ENCODE measurements around the gene RMRP.
"Not testable (repeated sequence)": the region's sequence is repeated elsewhere in the genome, so short reads cannot be mapped to it uniquely, and the experiment has no call there.

RMRP gene

DNA sequence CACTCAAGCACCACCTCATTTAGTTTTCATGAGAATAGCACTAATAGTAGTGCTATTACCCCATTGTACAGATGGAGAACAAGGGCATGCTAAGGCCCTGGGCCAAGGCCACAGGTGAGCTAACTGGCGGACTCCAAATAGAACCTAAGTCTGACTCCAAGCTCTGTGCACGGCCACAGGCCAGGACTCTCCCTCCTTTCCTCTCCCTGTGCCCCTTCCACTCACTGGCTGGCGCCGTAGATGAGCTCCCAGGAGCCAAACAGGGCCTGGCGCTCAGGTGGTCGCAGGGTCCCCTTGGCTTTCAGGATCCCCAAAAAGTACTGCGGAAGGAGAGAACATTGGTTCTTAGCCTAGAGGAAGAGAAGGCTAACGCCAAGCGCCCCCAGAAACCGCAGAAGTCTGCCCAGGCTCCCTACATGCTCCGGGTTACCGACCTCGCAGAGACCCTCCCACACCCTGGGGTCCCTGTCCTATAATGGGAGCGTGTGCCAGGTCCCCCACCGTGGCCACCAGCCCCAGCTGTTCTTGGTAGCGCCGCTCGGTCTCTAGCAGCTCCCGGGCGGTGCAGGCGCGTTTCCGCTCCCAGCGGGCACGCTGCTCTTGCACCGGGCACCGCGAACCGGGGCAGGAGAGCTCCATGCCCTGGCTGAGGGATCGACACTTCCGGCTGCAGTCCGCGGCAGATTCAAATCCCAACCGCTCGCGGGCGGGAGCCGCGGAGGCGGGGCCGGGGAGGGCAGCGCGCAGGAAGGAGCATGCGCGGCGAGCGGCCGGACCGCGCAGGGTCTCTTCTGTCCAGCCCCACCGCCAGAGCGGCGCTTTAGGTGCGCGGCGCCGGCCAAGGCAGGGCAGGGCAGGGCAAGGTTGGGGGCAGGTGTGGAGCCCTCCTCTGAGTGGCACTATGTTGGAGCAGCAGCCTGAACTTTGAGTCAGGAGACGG lies 7.0 kb upstream of the RMRP start, which contains the start of gene ARHGEF39:
Gene ARHGEF39, minus strand, starts transcription at position 665 of the 940 bp plus-strand sequence. Its CDS starts 26 bp downstream, at position 639.
- peak; percentile 51 to 81 for DNase-seq

DNA sequence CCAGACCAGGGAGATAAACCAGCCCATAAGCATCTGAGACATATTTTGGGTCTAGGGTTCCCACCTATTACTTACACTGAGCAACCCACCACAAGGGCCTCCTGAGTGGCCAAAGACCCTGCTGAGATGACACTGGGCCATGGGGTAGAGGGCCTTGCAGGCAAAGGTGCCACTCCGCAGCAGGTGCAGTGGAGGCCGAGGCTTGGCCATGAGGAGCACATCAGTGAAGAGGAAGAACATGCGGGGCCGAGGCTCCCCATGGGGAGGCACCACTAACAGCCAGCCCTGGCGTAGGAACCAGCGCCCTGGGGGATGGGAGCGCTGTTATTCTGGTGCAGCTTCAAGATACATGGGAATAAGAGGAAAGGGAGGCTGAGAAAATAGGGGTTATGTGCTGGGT lies 4.6 kb upstream of the RMRP start:
- DNase-seq, result no peak

DNA sequence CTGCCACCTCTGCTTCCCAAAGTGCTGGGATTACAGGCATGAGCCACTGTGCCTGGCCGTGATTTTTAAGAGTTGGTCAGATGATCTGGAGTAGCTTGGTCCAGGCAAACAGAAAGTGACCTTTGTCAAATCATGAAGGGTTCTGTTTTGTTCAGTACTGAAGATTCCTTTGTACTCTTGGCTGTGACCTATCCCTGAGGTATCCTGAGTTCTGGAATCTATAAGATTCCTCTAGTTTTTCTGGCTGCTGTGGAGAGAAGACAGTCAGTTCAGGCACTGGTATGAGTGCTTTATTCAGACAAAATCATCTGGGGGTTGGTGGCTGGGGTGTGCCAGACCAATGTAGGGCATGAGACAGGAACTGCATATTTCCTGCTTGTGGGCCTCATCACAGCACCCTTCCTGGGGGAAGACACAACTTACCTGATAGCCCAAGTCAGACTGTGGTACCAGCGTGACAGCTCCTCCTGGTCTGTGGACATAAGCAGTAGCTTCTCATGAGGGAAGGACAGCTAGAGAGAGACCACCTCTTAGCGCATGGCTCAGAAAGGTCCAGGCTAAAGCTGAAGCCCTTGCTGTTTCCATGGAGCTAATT lies 4.0 kb upstream of the RMRP start:
- DNase-seq, result no peak

DNA sequence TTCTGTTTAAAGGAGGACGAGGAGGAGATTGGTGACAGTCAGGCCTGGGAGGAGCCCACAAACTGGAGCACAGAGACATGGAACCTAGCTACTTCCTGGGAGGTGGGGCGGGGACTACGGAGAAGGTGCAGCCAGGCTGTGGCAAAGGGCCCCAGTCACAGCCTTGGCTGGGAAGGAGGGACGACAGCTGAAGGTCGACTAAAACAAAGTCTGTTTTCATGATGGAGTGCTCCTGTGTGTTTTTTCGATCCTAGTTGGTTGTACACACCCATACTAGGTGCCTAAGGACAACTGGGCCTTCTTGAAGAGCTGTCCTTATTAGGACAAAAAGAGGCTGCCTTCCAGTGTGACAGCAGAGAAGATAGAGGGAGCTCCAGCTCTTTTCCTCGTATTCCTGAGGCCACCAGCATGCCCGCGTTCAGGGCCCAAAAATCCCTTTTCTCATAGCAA lies 3.2 kb upstream of the RMRP start:
- DNase-seq, result peak in 1 of 2 experiments; percentile 8

DNA sequence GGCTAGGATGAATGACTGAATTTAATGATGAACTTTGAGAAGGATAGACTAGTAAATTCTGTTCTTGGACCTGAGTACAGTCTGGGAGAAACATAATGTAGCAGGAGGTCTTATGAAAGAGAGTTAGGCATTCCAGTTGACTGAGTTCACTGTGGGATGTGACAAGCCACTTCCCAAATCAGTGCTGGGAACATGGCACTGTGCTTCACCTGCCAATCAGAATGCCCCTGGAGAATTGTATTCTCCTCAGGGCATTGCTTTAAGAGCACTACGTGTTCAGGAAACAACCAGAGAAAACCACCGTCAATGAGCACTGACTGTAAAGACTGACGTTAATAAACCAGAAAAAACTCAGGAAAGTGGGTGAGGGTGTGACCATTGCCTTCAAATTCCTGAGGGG lies 1.5 kb upstream of the RMRP start:
- no peak for DNase-seq

DNA sequence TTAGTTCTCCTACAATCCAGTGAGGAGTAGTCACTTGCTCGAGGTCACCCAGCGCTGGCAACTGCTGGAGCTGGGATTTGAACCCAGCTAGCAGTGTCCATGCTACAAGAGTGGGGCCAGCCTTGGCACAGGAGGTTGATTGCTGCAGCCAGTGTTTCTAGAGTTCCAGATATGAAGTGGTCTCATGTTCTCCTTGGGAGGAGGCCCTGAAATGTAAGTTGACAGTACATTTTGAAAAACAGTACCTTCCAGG lies 1.1 kb upstream of the RMRP start:
- DNase-seq, result peak in 1 of 2 experiments; percentile 28

DNA sequence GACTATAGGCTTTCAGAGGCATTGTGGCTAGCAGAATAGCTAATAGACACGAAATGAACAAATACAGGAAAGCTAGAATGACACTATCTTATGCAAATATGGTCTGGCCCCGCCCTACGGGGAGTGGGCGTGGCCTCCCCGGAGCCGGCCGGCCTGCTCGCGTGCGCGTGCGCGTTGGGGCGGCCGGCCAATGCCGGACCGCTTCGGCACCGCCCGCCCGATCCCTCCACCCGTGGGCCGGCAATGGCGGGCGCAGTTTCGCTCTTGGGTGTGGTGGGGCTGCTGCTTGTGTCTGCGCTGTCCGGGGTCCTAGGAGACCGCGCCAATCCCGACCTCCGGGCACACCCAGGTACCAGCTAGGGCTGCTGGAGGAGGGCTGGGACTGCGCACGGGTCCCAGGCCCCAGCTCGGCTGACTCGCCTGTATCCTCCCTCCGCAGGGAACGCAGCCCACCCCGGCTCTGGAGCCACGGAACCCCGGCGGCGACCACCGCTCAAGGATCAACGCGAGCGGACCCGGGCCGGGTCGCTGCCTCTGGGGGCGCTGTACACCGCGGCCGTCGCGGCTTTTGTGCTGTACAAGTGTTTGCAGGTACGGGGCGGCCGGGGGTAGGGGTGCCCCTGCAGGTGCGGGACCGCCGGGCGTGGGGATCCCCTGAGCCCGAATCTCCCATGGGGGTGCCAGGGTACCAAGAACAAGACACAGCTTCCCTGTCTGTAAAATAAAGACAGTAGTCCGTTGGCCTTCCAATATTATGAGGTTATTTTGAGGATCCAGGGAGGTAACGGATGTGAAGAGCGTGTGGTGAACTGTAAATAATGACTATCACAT lies 533 bp upstream of the RMRP start, which contains the start of gene CCDC107:
Gene CCDC107, plus strand, starts transcription at position 156 of the 831 bp plus-strand sequence. Its CDS starts 88 bp downstream, at position 244.
- DNase-seq, result peak; percentile 76 to 85

DNA sequence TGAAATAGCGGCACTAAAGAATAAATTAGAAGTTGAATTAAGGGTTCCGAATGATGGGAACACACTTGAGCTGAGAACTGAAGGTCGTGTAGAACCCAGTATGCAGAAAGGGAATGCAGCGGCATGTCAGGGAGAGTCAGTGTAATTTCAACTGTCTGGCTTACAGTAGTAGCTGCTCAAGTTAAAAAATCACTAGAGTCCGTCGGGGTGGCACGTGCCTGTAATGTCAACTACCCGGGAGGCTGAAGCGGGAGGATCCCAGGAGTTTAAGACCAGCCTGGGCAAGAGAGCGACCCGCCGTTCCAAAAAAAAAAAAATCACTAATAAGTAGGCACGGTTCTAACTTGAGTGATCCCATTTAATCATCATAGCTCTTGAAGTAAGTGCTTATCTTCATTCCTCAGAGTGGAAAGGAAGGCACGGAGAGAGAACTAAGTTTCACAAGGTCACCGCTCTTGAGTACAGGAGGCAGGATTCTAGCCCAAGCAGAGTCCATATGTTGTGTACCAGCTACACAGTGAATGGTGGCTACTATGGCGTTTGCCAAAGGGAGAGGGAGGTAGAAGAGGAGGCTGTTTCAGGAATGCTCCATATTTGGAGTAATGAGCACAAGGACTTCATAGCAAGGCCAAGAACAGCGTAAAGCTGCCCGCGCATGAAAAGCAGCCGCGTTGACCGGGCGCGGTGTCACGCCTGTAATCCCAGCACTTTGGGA lies 831 bp downstream of the RMRP start:
- peak; percentile 64 to 72 for DNase-seq

DNA sequence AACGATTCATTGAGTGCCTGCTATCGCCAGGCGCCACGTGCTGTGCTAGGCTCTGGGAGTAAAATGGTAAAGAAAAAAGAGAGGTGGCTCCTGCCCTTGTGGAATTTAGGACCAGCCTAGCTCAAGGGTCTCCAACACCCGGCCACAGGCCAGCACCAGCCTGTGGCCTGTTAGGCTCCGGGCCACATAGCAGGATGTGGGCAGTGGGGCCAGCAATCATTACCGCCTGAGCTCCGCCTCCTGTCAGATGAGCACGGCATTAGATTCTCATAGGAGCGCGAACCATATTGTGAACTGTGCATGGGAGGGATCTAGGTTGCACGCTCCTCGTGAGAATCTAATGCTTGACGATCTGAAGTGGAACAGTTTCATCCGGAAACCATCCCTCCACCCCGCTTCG lies 1.5 kb downstream of the RMRP start:
- DNase-seq, result no peak

DNA sequence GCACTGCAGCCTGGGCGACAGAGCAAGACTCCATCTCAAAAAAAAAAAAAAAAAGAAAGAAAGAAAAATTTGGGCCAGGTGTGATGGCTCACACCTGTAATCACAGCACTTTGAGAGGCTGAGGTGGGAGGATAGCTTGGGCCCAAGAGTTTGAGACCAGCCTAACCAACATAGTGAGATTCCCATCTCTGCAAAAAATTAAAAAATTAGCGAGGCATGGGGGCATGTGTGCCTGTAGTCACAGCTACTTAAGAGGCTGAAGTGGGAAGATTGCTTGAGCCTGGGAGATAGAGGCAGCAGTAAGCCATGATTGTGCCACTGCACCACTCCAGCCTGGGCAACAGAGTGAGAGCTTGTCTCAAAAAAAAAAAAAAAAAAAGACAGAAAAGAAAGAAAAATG lies 4.2 kb downstream of the RMRP start:
- no peak for DNase-seq

DNA sequence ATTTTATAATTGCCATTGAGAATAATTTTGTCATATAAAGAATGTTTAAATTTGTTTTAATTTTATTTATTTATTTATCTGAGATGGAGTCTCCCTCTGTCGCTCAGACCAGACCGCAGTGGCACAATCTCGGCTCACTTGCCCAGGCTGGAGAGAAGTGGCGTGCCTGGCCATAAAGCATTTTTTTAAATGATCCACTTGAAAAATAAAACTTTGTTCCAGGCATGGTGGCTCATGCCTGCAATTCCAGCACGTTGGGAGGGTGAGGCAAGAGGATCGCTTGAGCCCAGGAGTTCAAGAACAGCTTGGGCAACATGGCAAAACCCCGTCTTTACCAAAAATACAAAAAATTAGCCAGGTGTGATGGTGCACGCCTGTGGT lies 5.0 kb downstream of the RMRP start:
- DNase-seq, result no peak

DNA sequence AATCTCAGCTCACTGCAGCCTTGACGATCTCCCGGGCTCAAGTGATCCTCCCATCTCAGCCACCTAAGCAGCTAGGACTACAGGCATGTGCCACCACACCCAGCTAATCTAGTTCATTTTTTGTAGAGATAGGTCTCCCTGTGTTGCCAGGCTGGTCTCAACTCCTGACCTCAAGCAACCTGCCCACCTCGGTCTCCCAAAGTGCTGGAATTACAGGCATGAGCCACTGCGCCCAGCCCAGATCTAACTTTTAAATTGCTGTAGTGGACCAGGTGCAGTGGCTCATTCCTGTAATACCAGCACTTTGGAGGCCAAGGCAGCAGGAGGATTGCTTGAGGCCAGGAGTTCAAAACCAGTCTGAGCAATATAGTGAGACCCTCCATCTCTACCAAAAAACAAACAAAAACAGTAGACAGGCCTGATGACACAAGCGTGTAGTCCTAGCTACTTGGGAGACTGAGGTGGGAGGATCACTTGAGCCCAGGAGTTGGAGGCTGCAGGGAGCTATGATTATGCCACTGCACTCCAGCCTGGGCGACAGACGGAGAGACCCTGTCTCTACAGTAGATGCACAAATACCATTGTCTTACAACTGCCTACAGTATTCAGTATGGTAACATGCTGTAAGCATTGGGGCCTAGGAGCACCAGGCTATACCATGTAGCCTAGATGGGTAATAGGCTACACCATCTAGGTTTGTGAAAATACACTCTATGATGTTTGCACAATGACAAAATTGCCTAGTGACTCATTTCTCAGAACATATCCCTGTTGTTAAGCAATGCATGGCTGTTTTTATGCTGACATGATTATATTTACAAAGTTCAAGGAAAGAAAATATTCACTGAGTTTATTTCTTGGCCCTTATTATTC lies 5.6 kb downstream of the RMRP start:
- DNase-seq, result no peak

DNA sequence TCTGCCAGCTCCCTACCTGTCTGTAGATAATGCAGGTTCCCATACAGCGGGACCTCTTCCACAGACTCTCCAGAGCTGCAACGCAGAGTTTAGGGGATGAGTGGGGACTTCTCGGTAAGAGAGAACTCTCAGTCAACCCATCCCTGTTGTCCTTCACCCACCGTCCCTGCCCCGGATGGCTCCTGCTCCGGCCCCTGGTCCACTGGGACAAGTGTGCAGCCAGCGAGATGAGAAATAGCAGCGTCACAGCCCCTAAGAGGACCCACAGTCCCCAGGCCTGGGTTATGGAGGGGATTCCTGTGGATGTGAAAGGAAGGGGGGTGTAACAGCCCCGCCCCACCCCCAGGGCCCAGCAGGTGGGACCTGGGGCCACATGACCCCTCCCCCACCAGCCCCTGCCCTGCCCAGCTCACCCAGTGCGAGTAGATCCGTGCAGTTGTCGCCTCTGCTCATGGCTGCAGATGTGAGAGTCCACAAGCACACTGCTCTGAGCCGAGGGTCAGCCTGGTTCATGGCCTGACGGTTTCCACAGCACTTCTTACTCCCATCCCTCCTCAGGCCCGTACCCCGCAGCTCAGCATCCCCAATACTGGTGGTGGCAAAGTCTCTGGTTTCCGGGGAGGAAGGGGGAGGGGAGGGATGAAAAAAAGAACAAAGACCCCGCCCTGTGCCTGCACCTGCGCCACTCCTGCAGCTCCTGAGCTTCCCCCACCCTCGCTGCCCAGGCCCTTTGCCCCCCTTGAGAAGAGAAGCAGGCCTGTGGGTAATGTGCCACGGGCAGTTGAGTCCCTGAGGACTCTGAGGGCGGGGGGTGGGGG lies 7.3 kb downstream of the RMRP start, which contains the start of gene SIT1:
Gene SIT1, minus strand, starts transcription at position 591 of the 818 bp plus-strand sequence. Its CDS starts 78 bp downstream, at position 513.
- no peak for DNase-seq

DNA sequence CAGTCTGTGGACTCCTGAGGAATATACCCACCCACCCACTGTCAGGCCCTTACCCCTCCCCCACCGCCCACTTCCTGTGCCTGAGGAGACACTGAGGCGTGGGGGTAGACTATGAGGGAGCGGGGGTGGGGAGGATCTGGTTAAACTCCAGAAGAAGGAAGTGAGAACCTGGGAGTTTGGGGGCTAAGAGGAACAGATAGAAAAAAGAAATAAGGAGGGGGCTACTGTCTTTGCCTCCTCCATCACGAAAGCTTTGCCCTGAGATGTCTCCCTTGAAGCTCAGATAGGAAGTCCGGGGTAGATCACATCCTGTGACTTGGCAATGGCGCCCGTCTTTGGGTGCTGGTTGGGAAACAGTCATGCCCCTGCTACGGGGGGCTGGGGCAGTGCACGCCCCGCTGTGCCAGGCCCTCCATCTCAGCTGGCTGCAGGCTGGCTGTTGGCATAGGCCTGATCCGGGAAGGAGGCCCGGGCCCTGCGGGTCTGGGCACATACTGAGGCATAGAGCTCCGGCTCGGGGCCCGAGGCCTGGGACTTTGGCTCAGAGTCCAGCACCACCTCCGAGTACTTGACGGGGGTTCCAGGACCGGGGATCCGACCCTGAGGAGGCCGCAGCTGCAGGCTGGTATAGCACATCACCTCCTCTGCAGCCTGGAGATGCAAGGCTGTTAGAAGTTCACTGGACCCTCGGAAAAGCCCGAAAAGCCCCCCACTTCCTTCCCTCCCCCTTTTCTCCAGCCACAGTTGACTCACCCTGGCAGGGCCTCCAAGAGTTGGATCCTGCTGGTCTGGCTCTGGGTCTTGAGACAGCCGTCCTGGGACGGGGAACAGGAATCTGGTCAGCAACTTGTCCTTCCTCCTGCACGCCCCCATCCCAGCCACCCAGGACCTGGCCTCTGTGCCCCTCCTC lies 8.1 kb downstream of the RMRP start:
- DNase-seq, result no peak

DNA sequence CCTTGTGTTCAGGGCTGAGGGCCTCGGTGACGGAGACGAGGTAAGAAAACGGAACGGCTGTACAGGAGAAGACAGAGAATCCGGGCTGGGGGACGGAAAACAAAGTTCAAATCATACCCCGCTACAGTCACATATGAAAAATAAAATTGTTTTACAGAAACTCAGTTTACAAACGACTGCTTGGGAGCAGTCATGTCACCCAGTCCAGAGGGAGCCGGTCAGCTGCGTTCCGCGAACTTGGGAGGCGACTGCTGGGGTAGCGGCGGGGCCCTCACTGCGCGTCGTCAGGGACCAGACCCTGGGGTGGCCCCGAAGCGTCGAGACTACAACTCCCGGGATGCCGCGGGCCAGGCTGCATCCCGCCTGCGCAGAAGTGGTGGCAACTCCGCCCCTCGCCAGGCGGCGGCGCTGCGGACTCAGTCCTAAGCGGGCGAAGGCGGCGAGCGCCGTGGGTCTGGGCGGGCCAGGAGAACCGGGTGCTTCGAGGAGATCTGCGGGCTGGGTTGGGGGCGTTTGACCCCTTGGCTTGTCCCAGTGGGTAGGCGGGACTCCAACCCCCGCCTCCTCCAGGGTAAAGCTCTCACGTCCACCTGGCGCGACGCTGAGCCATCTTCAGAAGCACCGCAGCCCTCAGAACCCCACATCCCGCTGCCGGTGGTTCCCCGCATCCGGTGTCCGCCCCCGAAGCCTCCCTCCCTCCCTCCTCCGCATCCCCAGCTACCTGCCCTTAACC lies 11.1 kb downstream of the RMRP start:
- DNase-seq, result peak; percentile 75 to 88

DNA sequence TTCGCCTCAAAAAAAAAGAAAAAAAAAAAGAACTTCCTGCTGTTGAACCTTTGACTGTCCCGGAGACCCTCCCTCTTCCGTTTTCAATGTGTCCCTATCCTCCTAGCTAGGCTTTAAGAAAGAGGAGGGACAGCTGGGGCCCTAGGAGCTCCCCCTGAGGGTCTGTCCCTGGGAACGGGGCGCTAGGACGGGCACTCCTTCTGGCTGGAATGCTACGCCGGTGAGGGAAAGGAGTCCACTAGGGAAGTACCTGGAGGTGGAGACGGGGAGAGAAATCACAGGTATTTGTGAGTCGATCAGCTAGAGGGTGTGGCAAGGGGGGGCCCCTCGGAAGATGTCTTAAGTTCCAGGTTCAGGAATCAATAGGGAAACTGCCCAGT lies 11.7 kb downstream of the RMRP start:
- no peak for DNase-seq

DNA sequence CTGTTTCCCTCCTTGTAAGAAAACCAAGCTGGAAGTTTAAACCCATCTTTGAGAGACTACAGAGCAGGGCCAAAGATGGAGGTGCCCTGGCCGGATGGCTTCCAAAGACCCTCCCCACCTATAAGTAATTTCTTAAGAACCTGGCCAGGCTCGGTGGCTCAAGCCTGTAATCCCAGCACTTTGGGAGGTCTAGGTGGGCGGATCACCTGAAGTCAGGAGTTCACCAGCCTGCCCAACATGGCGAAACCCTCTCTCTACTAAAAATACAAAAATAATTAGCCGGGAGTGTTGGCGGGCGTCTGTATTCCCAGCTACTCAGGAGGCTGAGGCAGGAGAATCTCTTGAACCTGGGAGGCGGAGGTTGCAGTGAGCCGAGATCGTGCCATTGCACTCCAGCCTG lies 12.1 kb downstream of the RMRP start:
- DNase-seq, result not testable (repeated sequence)

DNA sequence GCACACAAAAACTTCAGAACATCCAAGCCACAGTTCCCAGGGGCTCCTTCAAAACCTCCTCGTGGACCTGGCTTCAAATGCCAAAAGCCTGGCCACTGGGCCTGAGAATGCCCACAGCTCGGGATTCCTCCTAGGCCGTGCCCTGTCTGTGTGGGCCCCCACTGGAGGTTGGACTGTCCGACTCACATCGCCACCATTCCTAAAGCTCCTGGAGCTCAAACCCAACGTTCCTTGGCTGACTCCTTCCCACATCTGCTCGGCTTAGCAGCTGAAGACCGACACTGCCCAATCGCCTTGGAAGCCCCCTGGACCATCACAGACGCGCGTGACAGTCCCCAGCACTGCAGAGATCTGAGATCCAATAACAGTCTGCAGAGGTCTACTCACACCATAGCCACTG lies 14.8 kb downstream of the RMRP start:
- DNase-seq, result no peak

DNA sequence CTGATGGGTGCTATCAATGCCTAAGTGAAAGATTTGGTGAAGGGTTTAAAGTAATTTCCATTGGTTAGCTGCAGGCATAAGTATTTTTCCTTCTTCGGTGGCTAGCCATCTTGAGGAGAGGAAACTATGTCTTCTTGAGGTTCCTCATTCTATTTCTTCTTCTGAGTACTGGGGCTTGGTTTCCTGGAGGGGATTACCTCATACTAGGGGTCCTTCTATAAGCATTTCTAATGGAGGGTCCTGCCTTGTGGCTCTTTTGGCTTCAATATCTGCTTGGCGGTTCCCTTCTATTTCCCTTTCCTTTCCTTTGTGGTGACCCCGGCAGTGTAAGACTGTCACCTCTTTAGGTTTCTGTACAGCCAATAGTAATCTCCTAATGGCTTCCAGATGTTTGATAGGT lies 16.3 kb downstream of the RMRP start:
- not testable (repeated sequence) for DNase-seq
